Ovary (tissue), 3 donors: ENCODE data around the gene MXD1.

Experiments
- EP300 ChIP-seq: sonication (generic); formaldehyde crosslinking; IDR thresholded peaks from one replicate; pipeline ENCODE4 v1.6.1; 2017; ENCODE audit warnings: antibody characterized with exemption
- POLR2A ChIP-seq: fragments of 450-650 bp; IDR thresholded peaks from one replicate; pipeline ENCODE4 v1.6.1; 2017; ENCODE audit warnings: antibody characterized with exemption, mild to moderate bottlenecking, moderate library complexity
- TF ChIP-seq, protein P1 (sequence below), 3 donors: fragments of 450-650 bp in 2 of 3; fragments of 200-600 bp in 1 of 3; IDR thresholded peaks; one replicate each; pipeline versions ENCODE4 v1.5.1 to v1.8.0; 2016 to 2022; ENCODE audit warnings: antibody characterized with exemption in 3 of 3, mild to moderate bottlenecking in 1 of 3
- donor health status: DM: no; HTN: no; CAD: no.

DNA sequence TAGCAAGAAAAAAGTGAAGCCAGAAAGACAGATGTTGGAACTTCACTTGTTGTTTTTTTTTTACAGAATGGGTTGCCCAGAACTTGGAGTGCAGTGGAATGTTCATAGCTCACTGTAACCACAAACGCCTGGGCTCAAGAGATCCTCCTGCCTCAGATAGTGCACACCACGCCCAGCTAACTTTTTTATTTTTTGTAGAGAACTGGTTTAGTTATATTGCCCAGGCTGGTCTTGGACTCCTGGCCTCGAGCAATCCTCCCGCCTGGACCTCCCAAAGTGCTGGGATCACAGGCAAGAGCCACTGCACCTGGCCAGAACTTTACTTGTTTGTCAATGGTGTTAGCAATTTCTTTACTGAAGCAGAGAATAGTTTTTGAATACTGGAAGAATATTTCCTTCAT is 58.4 kb downstream of the MXD1 start:
- TF ChIP-seq, protein P1, sequence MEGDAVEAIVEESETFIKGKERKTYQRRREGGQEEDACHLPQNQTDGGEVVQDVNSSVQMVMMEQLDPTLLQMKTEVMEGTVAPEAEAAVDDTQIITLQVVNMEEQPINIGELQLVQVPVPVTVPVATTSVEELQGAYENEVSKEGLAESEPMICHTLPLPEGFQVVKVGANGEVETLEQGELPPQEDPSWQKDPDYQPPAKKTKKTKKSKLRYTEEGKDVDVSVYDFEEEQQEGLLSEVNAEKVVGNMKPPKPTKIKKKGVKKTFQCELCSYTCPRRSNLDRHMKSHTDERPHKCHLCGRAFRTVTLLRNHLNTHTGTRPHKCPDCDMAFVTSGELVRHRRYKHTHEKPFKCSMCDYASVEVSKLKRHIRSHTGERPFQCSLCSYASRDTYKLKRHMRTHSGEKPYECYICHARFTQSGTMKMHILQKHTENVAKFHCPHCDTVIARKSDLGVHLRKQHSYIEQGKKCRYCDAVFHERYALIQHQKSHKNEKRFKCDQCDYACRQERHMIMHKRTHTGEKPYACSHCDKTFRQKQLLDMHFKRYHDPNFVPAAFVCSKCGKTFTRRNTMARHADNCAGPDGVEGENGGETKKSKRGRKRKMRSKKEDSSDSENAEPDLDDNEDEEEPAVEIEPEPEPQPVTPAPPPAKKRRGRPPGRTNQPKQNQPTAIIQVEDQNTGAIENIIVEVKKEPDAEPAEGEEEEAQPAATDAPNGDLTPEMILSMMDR (IDR thresholded peaks at IDR 0.05) = no peak
- TF ChIP-seq POLR2A (no peak), EP300 (no peak)
